Keratinocyte (primary cell): ENCODE measurements around the gene ANGPTL2. TPM values are rescaled to one million over a fixed set of nuclear protein-coding genes. Genes with fewer than 3 reads are reported as not detected.

Source experiments
- DNase-seq: peaks from one replicate; pipeline ENCODE4 v3.0.0-alpha.2; 2011; ENCODE audit warnings: low read depth, missing footprints, low spot score
- FAIRE-seq: peaks from 2 replicates; lab custom pipeline; 2011; peaks lifted over from hg19 to GRCh38; lab: Jason Lieb, UNC
- H2AFZ ChIP-seq: 2 replicates; pipeline ENCODE4 v1.6.0; 2012; ENCODE audit warnings: low read length, control low read depth, inconsistent platforms; ENCODE audit not compliant: control insufficient read depth
- H3K27ac ChIP-seq: 2 replicates; pipeline ENCODE4 v1.5.1; 2011; ENCODE audit warnings: low read length; ENCODE audit not compliant: control insufficient read depth, insufficient read depth
- H3K27me3 ChIP-seq: 3 replicates; pipeline ENCODE4 v1.6.0; 2011; ENCODE audit warnings: low read length; ENCODE audit not compliant: control insufficient read depth, insufficient read depth; ENCODE audit errors: extremely low read depth
- H3K36me3 ChIP-seq, 2 experiments: 2 replicates in 1 of 2; 3 replicates in 1 of 2; pipeline ENCODE4 v1.5.1; 2011; ENCODE audit warnings: low read length in 2 of 2, mild to moderate bottlenecking in 1 of 2; ENCODE audit not compliant: control insufficient read depth in 2 of 2, insufficient read depth in 2 of 2; ENCODE audit errors: extremely low read depth in 1 of 2
- H3K4me1 ChIP-seq: 3 replicates; pipeline ENCODE4 v1.5.1; 2011; ENCODE audit warnings: low read length; ENCODE audit not compliant: control insufficient read depth, insufficient read depth; ENCODE audit errors: extremely low read depth
- H3K4me2 ChIP-seq: 3 replicates; pipeline ENCODE4 v1.6.0; 2011; ENCODE audit warnings: low read depth, low read length; ENCODE audit not compliant: control insufficient read depth, insufficient read depth; ENCODE audit errors: extremely low read depth
- H3K4me3 ChIP-seq, 3 experiments: fragments of 200-600 bp in 1 of 3; sonication (generic) in 1 of 3; 2 replicates in 2 of 3; 3 replicates in 1 of 3; pipeline ENCODE4 v1.5.1; 2011 to 2016; ENCODE audit warnings: low read length in 3 of 3, mild to moderate bottlenecking in 3 of 3, control low read depth in 2 of 3, inconsistent platforms in 1 of 3, low read depth in 1 of 3, mixed read lengths in 1 of 3, mixed run types in 1 of 3, moderate library complexity in 1 of 3; ENCODE audit not compliant: control insufficient read depth in 2 of 3, insufficient read depth in 2 of 3; ENCODE audit errors: extremely low read depth in 1 of 3
- H3K79me2 ChIP-seq: 2 replicates; pipeline ENCODE4 v1.6.0; 2012; ENCODE audit warnings: low read length; ENCODE audit not compliant: control insufficient read depth, insufficient read depth
- H3K9ac ChIP-seq: 3 replicates; pipeline ENCODE4 v1.6.0; 2011; ENCODE audit warnings: low read length; ENCODE audit not compliant: control insufficient read depth, insufficient read depth; ENCODE audit errors: extremely low read depth
- H3K9me1 ChIP-seq: 3 replicates; pipeline ENCODE4 v1.6.0; 2011; ENCODE audit warnings: low read length; ENCODE audit not compliant: control insufficient read depth, insufficient read depth; ENCODE audit errors: extremely low read depth
- H3K9me3 ChIP-seq: 2 replicates; pipeline ENCODE4 v1.5.1; 2012; ENCODE audit warnings: low read depth, low read length; ENCODE audit not compliant: control insufficient read depth
- H4K20me1 ChIP-seq: 3 replicates; pipeline ENCODE4 v1.6.0; 2011; ENCODE audit warnings: low read length; ENCODE audit not compliant: control insufficient read depth, insufficient read depth; ENCODE audit errors: extremely low read depth
- EZH2 ChIP-seq: IDR thresholded peaks from one replicate; pipeline ENCODE4 v1.6.1; 2012; ENCODE audit warnings: inconsistent platforms, mild to moderate bottlenecking, low read length, moderate library complexity
- dilution Hi-C: fragments of 300-500 bp; cut with MboI; formaldehyde crosslinking; loops from one replicate; pipeline ENCODE4 v1.7.0; 2020; ENCODE audit warnings: low sequenced_read_pairs; ENCODE audit not compliant: extremely low pct_ligation_motif_present
- polyA plus RNA-seq, 5 experiments: library from polyadenylated mRNA; depleted of rRNA in 3 of 5; stranded (reverse) in 3 of 5; stranded (forward) in 1 of 5; unstranded in 1 of 5; fragments of >200 nt; gene quantifications; 1 replicate in 1 of 5; 2 replicates in 3 of 5; 3 replicates in 1 of 5; pipeline versions ENCODE4 v1.2.1 to v1.2.3, GENCODE V29; 2011 to 2012; ENCODE audit warnings: missing spikeins in 2 of 5, low read depth in 1 of 5, low replicate concordance in 1 of 5
- TF ChIP-seq, protein P1 (sequence below), 3 experiments: IDR thresholded peaks in 1 of 3; conservative IDR thresholded peaks in 1 of 3; optimal IDR thresholded peaks in 1 of 3; 2 replicates in 2 of 3; 3 replicates in 1 of 3; pipeline versions ENCODE3 to v1.5.1; 2011; ENCODE audit warnings: low read length in 3 of 3, mild to moderate bottlenecking in 3 of 3, moderate library complexity in 2 of 3, control low read depth in 1 of 3, inconsistent platforms in 1 of 3; ENCODE audit not compliant: insufficient read depth in 2 of 3; ENCODE audit errors: extremely low read depth in 1 of 3

ANGPTL2 gene
- polyA plus RNA-seq, 1 donor (not counting 4 experiments of a cell fraction or from before 2014, with no cell fraction given): 0.18 TPM

DNA sequence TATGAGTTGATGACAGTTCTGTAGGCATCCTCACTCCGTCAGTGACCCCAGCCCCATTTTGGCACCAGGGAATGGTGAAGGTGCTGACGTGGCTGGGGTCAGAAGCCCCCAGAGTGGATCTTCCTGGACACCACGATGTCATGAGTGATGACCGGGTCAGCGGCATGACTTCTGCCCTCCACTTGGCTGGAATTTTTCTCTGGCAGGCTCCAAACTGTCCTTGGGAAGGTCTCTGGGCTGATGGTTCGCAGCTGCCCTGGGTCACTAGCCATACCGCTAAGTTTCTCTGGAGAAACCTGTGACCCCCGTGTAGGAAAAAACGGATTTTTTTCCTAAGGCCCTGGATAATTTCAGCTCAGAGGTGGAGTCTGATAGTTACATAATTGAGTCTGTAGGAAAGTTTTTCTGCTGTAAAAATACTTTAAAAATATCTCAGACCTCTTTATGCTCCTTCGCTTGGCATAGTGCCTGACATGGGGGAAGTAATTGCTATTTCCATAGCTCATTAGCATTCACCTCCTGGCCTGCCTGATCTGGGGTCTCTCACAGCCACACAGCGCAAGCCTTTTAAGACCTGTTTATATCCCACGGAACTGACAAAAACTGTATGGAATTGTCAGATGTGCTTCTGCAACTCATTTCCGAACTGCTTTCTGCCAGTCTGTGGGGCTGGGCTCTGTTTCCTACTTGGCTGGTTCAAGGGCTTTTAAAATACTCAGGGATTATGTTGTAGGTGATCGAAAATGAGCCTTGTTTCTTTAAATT, 69.2 kb downstream of the ANGPTL2 start:
- dilution Hi-C loops: no loop called here
- H3K27me3 ChIP-seq: no peaks in the 10 kb centered on the region
- peaks cover 18% of the 10 kb centered on the region for H3K4me1 ChIP-seq
- DNase-seq: no peak
- H3K36me3 ChIP-seq: no peaks in the 10 kb centered on the region
- H3K9me1 ChIP-seq: no peaks in the 10 kb centered on the region
- no peaks in the 10 kb centered on the region for H4K20me1 ChIP-seq
- FAIRE-seq: no peak
- no peaks in the 10 kb centered on the region for H3K79me2 ChIP-seq
- H2AFZ ChIP-seq: no peak overlapping the region
- H3K9me3 ChIP-seq: no peaks in the 10 kb centered on the region
- no peak overlapping the region for H3K4me2 ChIP-seq
- H3K4me3 ChIP-seq: no peak overlapping the region
- no peak overlapping the region for H3K9ac ChIP-seq
- TF ChIP-seq, protein P1, sequence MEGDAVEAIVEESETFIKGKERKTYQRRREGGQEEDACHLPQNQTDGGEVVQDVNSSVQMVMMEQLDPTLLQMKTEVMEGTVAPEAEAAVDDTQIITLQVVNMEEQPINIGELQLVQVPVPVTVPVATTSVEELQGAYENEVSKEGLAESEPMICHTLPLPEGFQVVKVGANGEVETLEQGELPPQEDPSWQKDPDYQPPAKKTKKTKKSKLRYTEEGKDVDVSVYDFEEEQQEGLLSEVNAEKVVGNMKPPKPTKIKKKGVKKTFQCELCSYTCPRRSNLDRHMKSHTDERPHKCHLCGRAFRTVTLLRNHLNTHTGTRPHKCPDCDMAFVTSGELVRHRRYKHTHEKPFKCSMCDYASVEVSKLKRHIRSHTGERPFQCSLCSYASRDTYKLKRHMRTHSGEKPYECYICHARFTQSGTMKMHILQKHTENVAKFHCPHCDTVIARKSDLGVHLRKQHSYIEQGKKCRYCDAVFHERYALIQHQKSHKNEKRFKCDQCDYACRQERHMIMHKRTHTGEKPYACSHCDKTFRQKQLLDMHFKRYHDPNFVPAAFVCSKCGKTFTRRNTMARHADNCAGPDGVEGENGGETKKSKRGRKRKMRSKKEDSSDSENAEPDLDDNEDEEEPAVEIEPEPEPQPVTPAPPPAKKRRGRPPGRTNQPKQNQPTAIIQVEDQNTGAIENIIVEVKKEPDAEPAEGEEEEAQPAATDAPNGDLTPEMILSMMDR (optimal IDR thresholded peaks at IDR 0.05 in 1 of 3, IDR thresholded peaks at IDR 0.05 in 1 of 3, conservative IDR thresholded peaks at IDR 0.05 in 1 of 3; ENCODE audit: extremely low read depth in 1 of 3, insufficient read depth in 2 of 3, low read length in 3 of 3): no peak
- TF ChIP-seq EZH2: no peak
- H3K27ac ChIP-seq: no peak overlapping the region

DNA sequence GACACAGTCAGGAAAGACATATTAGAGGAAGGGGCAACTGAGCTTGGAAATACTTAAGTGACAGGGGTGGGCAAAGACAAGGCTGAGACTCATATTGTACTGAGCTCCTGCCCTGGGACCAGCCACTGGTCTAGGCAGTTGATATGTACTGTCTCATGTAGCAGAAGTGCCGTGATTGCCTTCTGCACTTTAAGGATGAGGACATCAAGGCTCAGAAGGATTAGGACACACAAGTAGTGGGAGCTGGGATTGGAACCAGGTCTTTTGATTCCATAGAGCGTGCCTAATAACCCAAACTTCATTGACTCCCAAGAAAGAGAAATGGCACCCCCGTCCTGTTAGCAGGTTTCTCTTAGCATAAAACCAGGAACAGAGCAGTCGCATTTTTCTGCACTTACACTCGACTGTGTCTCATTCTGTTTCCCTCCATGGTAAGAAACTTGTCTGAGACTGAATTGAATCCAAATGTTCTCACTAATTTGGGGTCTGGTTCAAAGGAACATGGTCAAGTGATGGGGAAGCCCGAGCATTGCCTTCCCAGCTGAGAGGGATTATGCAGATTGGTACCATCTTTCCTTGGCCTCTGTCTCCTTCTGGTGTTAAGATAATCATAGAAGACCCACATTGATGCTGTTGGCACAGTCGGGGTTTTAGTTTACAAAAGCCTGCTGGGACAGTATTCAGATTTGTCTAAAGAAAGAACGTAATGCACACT, 70.4 kb downstream of the ANGPTL2 start:
- dilution Hi-C loops: no loop called here

More for the DNA sequence above, 70.4 kb downstream of the ANGPTL2 start:
- H4K20me1 ChIP-seq: no peaks in the 10 kb centered on the region
- no peak overlapping the region for H3K9ac ChIP-seq
- FAIRE-seq: no peak
- no peaks in the 10 kb centered on the region for H3K27me3 ChIP-seq
- H3K4me3 ChIP-seq: no peak overlapping the region
- TF ChIP-seq, protein P1 (optimal IDR thresholded peaks at IDR 0.05 in 1 of 3, IDR thresholded peaks at IDR 0.05 in 1 of 3, conservative IDR thresholded peaks at IDR 0.05 in 1 of 3; ENCODE audit: extremely low read depth in 1 of 3, insufficient read depth in 2 of 3, low read length in 3 of 3): no peak
- TF ChIP-seq EZH2: no peak
- H3K27ac ChIP-seq: no peak overlapping the region
- H3K9me3 ChIP-seq: no peaks in the 10 kb centered on the region
- H2AFZ ChIP-seq: no peak overlapping the region
- no peaks in the 10 kb centered on the region for H3K36me3 ChIP-seq
- no peaks in the 10 kb centered on the region for H3K9me1 ChIP-seq
- H3K4me2 ChIP-seq: no peak overlapping the region
- DNase-seq: no peak
- H3K4me1 ChIP-seq: peaks cover 16% of the 10 kb centered on the region
- no peaks in the 10 kb centered on the region for H3K79me2 ChIP-seq
